WI38 (cell line): ENCODE results near the gene RFLNA.

Source experiments
- H3K4me3 ChIP-seq: 2 replicates; pipeline ENCODE4 v1.5.1; 2011; ENCODE audit warnings: low read depth, mild to moderate bottlenecking, control low read depth, low read length
- CTCF ChIP-seq: IDR thresholded peaks from 2 replicates; pipeline ENCODE4 v1.5.1; 2012; ENCODE audit warnings: low read depth, mild to moderate bottlenecking, control low read depth, low read length

The RFLNA gene

GRCh38 chr12:124259154-124260066 lies 35.5 kb upstream of the RFLNA start:
- H3K4me3 ChIP-seq: no peak overlapping the region
- no peak for TF ChIP-seq CTCF

DNA sequence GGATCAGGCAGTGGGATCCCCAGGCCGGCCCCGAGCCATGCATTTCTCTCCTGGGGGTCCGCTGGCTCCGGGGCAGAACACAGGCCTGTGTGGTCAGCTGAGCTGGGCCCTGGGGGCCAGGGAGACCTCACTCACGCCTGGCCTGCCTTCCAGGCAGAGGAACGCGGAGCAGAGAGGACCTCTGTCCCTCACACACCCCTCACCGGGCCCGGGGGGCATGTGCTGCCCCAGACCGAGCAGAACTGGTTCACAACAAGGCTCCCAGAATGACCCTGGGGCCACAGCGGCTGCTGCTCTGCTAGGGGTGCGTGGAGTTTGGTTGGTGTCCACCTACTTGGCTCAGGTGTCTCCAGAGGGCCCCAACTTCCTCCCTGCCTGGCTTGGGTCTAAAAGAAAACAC lies 33.0 kb upstream of the RFLNA start:
- H3K4me3 ChIP-seq: no peak overlapping the region
- no peak for TF ChIP-seq CTCF

DNA sequence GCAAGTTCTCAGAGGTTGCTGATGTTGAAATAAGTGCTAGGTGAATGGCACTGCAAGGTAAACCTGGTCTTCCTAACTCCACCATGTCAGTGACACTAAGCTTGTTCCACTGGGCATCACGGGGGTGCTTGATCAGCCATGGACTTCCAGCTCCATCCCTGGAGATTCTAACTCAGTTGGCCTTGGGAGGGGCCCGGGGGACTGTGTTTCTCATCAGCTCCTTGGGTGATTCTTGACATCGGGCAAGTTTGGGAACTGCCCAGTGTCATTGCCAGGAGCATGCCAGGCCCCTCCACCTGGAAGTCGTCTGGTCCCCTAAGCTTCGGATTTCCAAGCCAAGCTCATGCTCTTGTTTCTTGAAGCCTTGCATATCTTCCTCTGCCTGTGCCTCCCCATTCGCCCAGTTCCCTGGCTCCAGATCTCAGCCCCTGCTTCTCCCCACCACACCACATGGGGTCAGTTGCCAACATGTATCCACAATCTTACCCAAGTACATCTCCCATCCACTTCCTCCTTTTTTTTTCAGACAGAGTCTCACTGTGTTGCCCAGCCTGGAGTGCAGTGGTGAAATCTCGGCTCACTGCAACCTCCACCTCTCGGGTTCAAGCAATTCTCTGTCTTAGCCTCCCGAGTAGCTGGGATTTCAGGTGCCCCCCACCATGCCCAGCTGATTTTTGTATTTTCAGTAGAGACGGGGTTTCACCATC lies 30.7 kb upstream of the RFLNA start:
- no peak overlapping the region for H3K4me3 ChIP-seq
- TF ChIP-seq CTCF: no peak

DNA sequence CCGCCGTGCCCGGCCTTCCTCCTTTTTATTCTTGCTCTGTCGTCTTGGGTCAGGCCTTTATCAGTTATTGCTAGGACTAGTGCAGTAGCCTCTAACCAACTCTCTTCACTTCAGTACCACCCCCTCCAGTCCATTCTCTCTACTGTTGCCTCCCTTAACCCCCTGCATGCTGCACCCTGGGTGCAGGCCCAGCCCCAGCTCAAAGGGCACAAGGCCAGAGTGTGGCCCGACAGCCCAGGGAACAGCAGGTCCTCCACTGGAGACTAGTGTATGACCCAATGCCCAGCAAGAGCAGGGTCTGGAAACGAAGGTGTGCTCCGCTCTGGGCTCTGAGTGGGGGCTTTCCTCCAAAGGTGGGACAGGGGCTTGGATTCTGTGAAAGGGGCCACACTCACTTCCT lies 30.0 kb upstream of the RFLNA start:
- H3K4me3 ChIP-seq: no peak overlapping the region
- TF ChIP-seq CTCF: no peak

DNA sequence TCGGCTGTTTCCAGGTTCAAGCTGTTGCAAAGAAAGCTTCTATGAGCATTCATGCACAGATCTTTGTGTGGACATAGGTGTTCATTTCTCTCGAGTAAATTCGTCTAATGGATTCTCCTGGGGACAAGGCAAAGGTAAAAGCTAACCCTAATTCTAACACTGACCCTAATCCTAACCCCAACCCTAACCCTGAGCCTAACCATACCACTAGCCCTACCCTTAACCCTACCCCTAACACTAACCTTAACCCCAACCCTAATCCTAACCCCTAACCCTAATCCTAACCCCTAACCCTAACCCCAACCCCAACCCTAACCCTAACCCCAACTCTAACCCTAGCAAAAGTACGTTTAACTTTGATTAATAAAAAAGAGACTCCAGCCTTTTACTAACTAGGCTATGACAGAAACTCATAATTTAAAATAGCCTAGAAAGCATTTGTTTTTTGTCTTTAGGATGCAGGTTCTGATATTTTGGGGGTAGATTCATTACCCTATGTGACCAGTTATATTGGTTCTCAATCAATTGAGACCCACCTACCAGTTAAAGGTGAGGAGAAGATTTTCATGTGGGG lies 27.6 kb upstream of the RFLNA start:
- no peak for TF ChIP-seq CTCF
- no peak overlapping the region for H3K4me3 ChIP-seq

DNA sequence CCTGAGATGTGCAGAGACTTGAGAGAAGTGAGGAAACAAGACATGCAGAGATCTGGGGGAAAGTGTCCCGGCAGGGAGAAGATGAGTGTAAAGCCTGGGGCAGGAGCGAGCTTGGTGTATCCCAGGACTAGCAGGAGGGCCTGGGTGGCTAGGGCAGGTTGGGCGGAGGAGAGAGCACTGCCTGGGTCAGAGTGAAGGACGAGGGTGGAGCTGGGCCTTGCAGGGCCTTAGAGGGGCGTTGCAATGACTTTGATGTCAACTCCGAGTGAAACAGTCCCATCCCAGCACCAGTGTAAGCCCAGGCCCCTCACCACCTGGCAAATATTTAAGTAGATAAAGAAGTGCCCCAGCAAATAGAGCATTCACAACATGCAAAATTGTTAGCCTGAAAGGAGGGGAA lies 24.2 kb upstream of the RFLNA start:
- H3K4me3 ChIP-seq: no peak overlapping the region
- no peak for TF ChIP-seq CTCF

DNA sequence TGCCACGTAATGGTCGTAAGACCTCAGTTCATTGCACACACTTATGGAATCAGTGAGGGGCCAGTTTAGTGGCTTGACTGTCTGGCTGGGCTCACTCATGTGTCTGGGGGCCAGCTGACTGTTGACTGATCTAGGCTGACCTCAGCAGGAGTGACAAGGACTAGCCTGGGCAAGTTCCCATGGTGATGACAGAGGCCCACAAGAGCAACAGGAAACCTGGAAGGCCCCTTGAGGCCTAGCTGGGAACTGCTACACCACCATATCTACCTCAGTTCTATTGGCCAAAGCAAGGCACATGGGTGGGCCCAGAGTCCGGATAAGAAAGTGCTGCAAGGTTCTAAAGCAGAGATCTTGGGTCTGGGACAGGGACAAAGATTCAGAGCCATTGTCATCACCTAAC lies 21.3 kb upstream of the RFLNA start:
- H3K4me3 ChIP-seq: no peak overlapping the region
- 0 out of 2 replicates have a peak, but pooled peaks have one; percentile 11 for TF ChIP-seq CTCF
